HCT116 (cell line): ENCODE results near the gene KCNJ10. TPM values are rescaled to one million over a fixed set of nuclear protein-coding genes. Genes with fewer than 3 reads are reported as not detected.
A peak's percentile ranks its signal among the peaks of the same experiment; 100 is the strongest.

Experiments used
- ATAC-seq: fragments of 200-7000 bp; cut with Tn5 transposase; 2 replicates; pipeline ENCODE4 v1.9.1; 2020; ENCODE audit warnings: mild to moderate bottlenecking, moderate library complexity
- BruUV-seq: library from RNA; stranded (reverse); fragments of 400-500 nt; replicated peaks from 2 replicates; lab custom pipeline; 2021; lab: Mats Ljungman, UMichigan
- CTCF ChIA-PET: fragments of 300-600 bp; sonication (Branson Sonifier 250); formaldehyde crosslinking; loops from one replicate; lab custom pipeline; 2021; ENCODE audit warnings: antibody characterized with exemption; lab: Charles Lee
- POLR2A ChIA-PET: fragments of 300-600, 350-600 bp; sonication (Branson Sonifier 250); formaldehyde crosslinking; loops from one replicate; lab custom pipeline; 2021; ENCODE audit warnings: antibody characterized with exemption; lab: Charles Lee
- RAD21 ChIA-PET, 2 experiments: fragments of 300-600 bp; sonication (Branson Sonifier 250); formaldehyde crosslinking; loops; one replicate each; lab custom pipeline; 2023; ENCODE audit warnings: low total read pairs in 2 of 2; ENCODE audit not compliant: uncharacterized antibody in 2 of 2, unreplicated experiment in 2 of 2, low non-redundant PET in 1 of 2; lab: Charles Lee
- DNase-seq: peaks from one replicate; pipeline ENCODE4 v3.0.0-alpha.2; 2010; ENCODE audit warnings: low read depth, low spot score
- H2AFZ ChIP-seq: fragments of 200-600 bp; shearing (Covaris generic), sonication (generic); 2 replicates; pipeline ENCODE4 v1.6.1; 2017; ENCODE audit warnings: low read depth, mixed run types, mixed read lengths, antibody characterized with exemption, low read length; ENCODE audit not compliant: poor library complexity, severe bottlenecking
- H3K27ac ChIP-seq: 2 replicates; pipeline ENCODE4 v1.5.1; 2012; ENCODE audit warnings: low read depth, low read length
- H3K27me3 ChIP-seq: fragments of 200-600 bp; sonication (generic); 2 replicates; pipeline ENCODE4 v1.6.1; 2016; ENCODE audit warnings: mixed run types, low read length, mixed read lengths; ENCODE audit not compliant: insufficient read depth
- H3K36me3 ChIP-seq, 2 experiments: fragments of 200-500 bp in 1 of 2; fragments of 200-600 bp in 1 of 2; sonication (Bioruptor generic) in 1 of 2; sonication (generic) in 1 of 2; 2 replicates each; pipeline versions ENCODE4 v1.5.1 to v1.6.1; 2014 to 2016; ENCODE audit warnings: low read length in 2 of 2, inconsistent platforms in 1 of 2, mixed read lengths in 1 of 2, mixed run types in 1 of 2; ENCODE audit not compliant: insufficient read depth in 2 of 2, control insufficient read depth in 1 of 2
- H3K4me1 ChIP-seq, 2 experiments: fragments of 200-600 bp in 1 of 2; sonication (generic) in 1 of 2; 2 replicates each; pipeline versions ENCODE4 v1.5.1 to v1.6.1; 2012 to 2017; ENCODE audit warnings: low read length in 2 of 2, inconsistent platforms in 1 of 2, mild to moderate bottlenecking in 1 of 2, mixed read lengths in 1 of 2, mixed run types in 1 of 2, moderate library complexity in 1 of 2; ENCODE audit not compliant: insufficient read depth in 2 of 2, control insufficient read depth in 1 of 2
- H3K4me2 ChIP-seq: fragments of 200-600 bp; sonication (generic); 2 replicates; pipeline ENCODE4 v1.6.1; 2017; ENCODE audit warnings: mixed run types, low read length, mixed read lengths
- H3K4me3 ChIP-seq, 2 experiments: fragments of 200-600 bp in 1 of 2; sonication (generic) in 1 of 2; replicated peaks in 1 of 2; 2 replicates each; pipeline ENCODE4 v1.5.1; 2011 to 2016; ENCODE audit warnings: low read length in 2 of 2, control low read depth in 1 of 2, low read depth in 1 of 2, mild to moderate bottlenecking in 1 of 2, mixed read lengths in 1 of 2, mixed run types in 1 of 2
- H3K79me2 ChIP-seq: fragments of 200-600 bp; sonication (generic); 2 replicates; pipeline ENCODE4 v1.6.1; 2017; ENCODE audit warnings: mild to moderate bottlenecking, mixed run types, low read length, moderate library complexity, mixed read lengths; ENCODE audit not compliant: insufficient read depth
- H3K9ac ChIP-seq: fragments of 200-600 bp; sonication (generic); 2 replicates; pipeline ENCODE4 v1.6.1; 2016; ENCODE audit warnings: low read length, mixed read lengths
- H3K9me2 ChIP-seq: fragments of 200-600 bp; sonication (generic), shearing (Covaris generic); 2 replicates; pipeline ENCODE4 v1.6.1; 2017; ENCODE audit warnings: mixed run types, mild to moderate bottlenecking, moderate library complexity; ENCODE audit not compliant: insufficient read depth
- H3K9me3 ChIP-seq, 2 experiments: fragments of 200-500 bp in 1 of 2; fragments of 200-600 bp in 1 of 2; sonication (Bioruptor generic) in 1 of 2; sonication (generic) in 1 of 2; 2 replicates each; pipeline ENCODE4 v1.6.1; 2014 to 2017; ENCODE audit warnings: low read length in 2 of 2, mixed read lengths in 2 of 2, inconsistent platforms in 1 of 2, low read depth in 1 of 2, mild to moderate bottlenecking in 1 of 2, mixed run types in 1 of 2, moderate library complexity in 1 of 2; ENCODE audit not compliant: control insufficient read depth in 1 of 2, insufficient read depth in 1 of 2
- H4K20me1 ChIP-seq: fragments of 200-600 bp; sonication (generic), shearing (Covaris generic); 2 replicates; pipeline ENCODE4 v1.6.1; 2017; ENCODE audit warnings: mixed run types, mild to moderate bottlenecking, moderate library complexity; ENCODE audit not compliant: insufficient read depth
- CEBPB ChIP-seq: IDR thresholded peaks from 2 replicates; pipeline ENCODE4 v1.6.1; 2012; ENCODE audit warnings: low read depth
- POLR2AphosphoS5 ChIP-seq: IDR thresholded peaks from 2 replicates; pipeline ENCODE4 v1.6.1; 2011; ENCODE audit warnings: mild to moderate bottlenecking, low read depth, low read length, moderate library complexity
- RAD21 ChIP-seq: IDR thresholded peaks from 2 replicates; pipeline ENCODE4 v1.6.1; 2012; ENCODE audit warnings: low read depth, mild to moderate bottlenecking
- SRF ChIP-seq: IDR thresholded peaks from 2 replicates; pipeline ENCODE4 v1.6.1; 2012; ENCODE audit warnings: low read depth
- YY1 ChIP-seq: IDR thresholded peaks from 2 replicates; pipeline ENCODE4 v1.6.1; 2011; ENCODE audit warnings: low read length, low read depth, moderate library complexity, mild to moderate bottlenecking; ENCODE audit not compliant: insufficient replicate concordance; ENCODE audit errors: extremely low read depth
- intact Hi-C: fragments of 100-400 bp; cut with micrococcal nuclease; formaldehyde crosslinking; loops from 2 replicates; pipeline ENCODE4 v1.10.0; 2022
- total RNA-seq: library from RNA; stranded (reverse); gene quantifications from one replicate; pipeline ENCODE4 v1.2.1, GENCODE V29; 2021; ENCODE audit not compliant: unreplicated experiment
- TF ChIP-seq, protein P1 (sequence below): IDR thresholded peaks from 2 replicates; pipeline ENCODE4 v1.6.1; 2012
- TF ChIP-seq, protein P2 (sequence below), 3 experiments: fragments of 200-600 bp in 1 of 3; sonication (generic) in 1 of 3; IDR thresholded peaks in 2 of 3; conservative IDR thresholded peaks in 1 of 3; 2 replicates each; pipeline ENCODE4 v1.5.1; 2012 to 2017; ENCODE audit warnings: low read depth in 2 of 3, low read length in 2 of 3, antibody characterized with exemption in 1 of 3, borderline replicate concordance in 1 of 3, control low read depth in 1 of 3, mild to moderate bottlenecking in 1 of 3, mixed read lengths in 1 of 3, mixed run types in 1 of 3, moderate library complexity in 1 of 3; ENCODE audit not compliant: insufficient read depth in 1 of 3

Gene KCNJ10
- total RNA-seq, 1 experiment from 2014 or later = 0.57 TPM

DNA sequence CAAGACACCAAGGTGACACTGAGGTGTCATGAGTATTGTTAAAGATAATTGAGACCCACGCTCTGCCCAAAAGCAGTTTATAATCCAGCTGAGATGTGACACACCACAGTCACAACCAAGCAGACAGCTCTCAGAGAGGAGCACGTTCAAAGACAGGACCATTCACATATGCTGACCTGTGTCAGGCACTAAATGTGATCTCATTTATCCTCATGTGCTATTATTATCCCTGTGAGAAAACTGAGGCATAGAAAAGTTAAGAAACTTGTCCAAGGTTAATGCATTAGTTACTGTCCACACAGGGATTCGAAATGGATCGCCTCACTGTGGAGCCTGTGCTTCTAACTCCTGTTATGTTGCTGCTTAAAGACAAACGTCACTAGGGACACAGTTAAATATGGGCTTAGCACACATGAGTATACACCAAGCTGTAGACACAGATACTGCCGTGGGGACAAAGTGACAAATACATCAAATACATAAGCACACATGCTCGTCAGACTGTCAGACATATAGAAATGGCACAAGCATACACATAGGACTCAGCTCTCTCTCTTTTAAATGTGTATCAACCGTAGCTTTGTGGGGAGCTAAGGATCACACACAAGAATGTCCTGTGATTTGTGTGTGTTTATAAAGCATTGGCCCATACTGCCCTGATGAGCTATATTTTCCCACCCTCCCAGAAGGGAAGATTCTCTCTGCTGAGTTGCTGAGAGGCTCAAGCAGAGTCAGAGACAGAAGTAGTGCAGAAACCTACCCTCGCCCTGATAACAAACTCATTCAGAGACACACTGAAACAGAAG, 32.0 kb upstream of the KCNJ10 start:
- H2AFZ ChIP-seq = no peak overlapping the region
- CTCF ChIA-PET = interaction anchor here (0.6 to 4.7 kb wide), 14 partner anchors 17 to 314 kb away, joined by 3 to 59 read pairs (median 4); no protein-coding TSS in a partner anchor
- RAD21 ChIA-PET = interaction anchor here (0.7 to 1.8 kb wide), 9 partner anchors 55 to 306 kb away, joined by 3 to 10 read pairs (median 5); no protein-coding TSS in a partner anchor
- H3K9ac ChIP-seq = no peak overlapping the region
- peak overlapping the region; percentile 43; the same call in 1 of the 2 replicates for H3K4me2 ChIP-seq
- no peak for TF ChIP-seq SRF
- TF ChIP-seq, all 23 proteins: peak for 0
- BruUV-seq = no TSS peak
- ATAC-seq (no peak), DNase-seq (no peak)
- Histone ChIP-seq H3K9me2 (no peaks in the 10 kb centered on the region), H3K4me1 (peaks cover 11 to 35% of the 10 kb centered on the region in 2 experiments), H4K20me1 (no peaks in the 10 kb centered on the region), H3K4me3 (no peak overlapping the region), H3K36me3 (no peaks in the 10 kb centered on the region), H3K79me2 (peaks cover 4% of the 10 kb centered on the region; the same call in 1 of the 2 replicates), H3K27ac (no peak overlapping the region), H3K27me3 (no peaks in the 10 kb centered on the region), H3K9me3 (no peaks in the 10 kb centered on the region)
- intact Hi-C loops = loop anchor here (1.0 to 5.0 kb wide), 7 partner anchors 61 to 505 kb away; no protein-coding TSS in a partner anchor
- POLR2A ChIA-PET = interaction anchor here (1.3 to 1.9 kb wide), 2 partner anchors 118 to 150 kb away, joined by 4 to 5 read pairs; no protein-coding TSS in a partner anchor

DNA sequence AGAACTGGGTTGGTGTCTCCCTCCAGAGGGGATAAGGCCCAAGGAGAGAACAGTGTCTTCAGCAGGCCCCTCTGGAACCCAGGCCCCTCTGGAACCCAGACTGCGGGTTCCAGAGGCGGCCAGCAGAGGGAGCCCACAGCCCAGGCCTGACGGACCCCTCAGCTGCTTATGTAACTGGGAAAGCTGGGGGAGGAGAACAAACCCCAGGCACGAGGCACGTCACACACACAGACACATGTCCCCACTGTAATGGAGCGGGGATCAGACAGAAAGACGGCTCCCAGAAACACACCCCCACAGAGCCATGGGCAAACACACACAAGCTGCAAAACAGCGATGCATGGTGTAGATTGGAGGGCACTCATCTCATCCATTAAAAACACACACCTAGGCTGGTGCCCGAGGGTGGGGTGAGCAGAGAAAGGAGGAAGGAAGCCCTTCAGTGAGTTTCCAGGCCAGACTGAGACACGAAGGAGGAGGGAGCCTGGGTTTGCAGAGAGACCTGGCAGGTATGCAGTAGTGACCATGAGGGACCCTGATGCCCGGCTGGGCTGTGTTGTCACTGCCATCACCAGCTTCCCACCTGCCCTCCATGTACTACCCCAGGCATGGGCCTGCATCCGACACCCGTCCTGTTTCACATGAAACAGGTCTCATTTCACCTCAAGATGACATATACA, 31.2 kb upstream of the KCNJ10 start:
- Histone ChIP-seq H3K4me3 (no peak overlapping the region), H2AFZ (no peak overlapping the region), H3K36me3 (no peaks in the 10 kb centered on the region), H3K9me2 (no peaks in the 10 kb centered on the region), H3K4me2 (peak overlapping the region; percentile 43), H3K79me2 (peaks cover 4% of the 10 kb centered on the region; the same call in 1 of the 2 replicates), H3K9me3 (no peaks in the 10 kb centered on the region), H3K27ac (no peak overlapping the region; the same call in 1 of the 2 replicates), H4K20me1 (no peaks in the 10 kb centered on the region), H3K27me3 (no peaks in the 10 kb centered on the region), H3K4me1 (peaks cover 11 to 36% of the 10 kb centered on the region in 2 experiments), H3K9ac (peak overlapping the region; percentile 32)
- TF ChIP-seq YY1 = peak; percentile 56
- no peak for TF ChIP-seq CEBPB
- TF ChIP-seq, protein P1, sequence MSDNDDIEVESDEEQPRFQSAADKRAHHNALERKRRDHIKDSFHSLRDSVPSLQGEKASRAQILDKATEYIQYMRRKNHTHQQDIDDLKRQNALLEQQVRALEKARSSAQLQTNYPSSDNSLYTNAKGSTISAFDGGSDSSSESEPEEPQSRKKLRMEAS = peak; percentile 74
- TF ChIP-seq, protein P2, sequence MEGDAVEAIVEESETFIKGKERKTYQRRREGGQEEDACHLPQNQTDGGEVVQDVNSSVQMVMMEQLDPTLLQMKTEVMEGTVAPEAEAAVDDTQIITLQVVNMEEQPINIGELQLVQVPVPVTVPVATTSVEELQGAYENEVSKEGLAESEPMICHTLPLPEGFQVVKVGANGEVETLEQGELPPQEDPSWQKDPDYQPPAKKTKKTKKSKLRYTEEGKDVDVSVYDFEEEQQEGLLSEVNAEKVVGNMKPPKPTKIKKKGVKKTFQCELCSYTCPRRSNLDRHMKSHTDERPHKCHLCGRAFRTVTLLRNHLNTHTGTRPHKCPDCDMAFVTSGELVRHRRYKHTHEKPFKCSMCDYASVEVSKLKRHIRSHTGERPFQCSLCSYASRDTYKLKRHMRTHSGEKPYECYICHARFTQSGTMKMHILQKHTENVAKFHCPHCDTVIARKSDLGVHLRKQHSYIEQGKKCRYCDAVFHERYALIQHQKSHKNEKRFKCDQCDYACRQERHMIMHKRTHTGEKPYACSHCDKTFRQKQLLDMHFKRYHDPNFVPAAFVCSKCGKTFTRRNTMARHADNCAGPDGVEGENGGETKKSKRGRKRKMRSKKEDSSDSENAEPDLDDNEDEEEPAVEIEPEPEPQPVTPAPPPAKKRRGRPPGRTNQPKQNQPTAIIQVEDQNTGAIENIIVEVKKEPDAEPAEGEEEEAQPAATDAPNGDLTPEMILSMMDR (IDR thresholded peaks at IDR 0.05 in 2 of 3, conservative IDR thresholded peaks at IDR 0.05 in 1 of 3; ENCODE audit: borderline replicate concordance in 1 of 3, insufficient read depth in 1 of 3, low read depth in 2 of 3, low read length in 2 of 3) = peak; percentile 91 to 97 (median 94)
- peak; percentile 23; the same call in 1 of the 2 replicates for TF ChIP-seq POLR2AphosphoS5
- peak; percentile 97 for TF ChIP-seq RAD21
- RAD21 ChIA-PET = interaction anchor here (0.7 to 1.8 kb wide), 8 partner anchors 55 to 275 kb away, joined by 3 to 10 read pairs (median 5); no protein-coding TSS in a partner anchor
- no TSS peak for BruUV-seq
- intact Hi-C loops = loop anchor here (1.0 to 5.0 kb wide), 7 partner anchors 62 to 506 kb away; no protein-coding TSS in a partner anchor
- POLR2A ChIA-PET = interaction anchor here (1.3 to 1.9 kb wide), 2 partner anchors 119 to 151 kb away, joined by 4 to 5 read pairs; no protein-coding TSS in a partner anchor
- CTCF ChIA-PET = interaction anchor here (0.6 to 4.7 kb wide), 15 partner anchors 8 to 315 kb away, joined by 3 to 59 read pairs (median 4); no protein-coding TSS in a partner anchor
- ATAC-seq (peak; percentile 54), DNase-seq (peak; percentile 64)
